ENCODE measurements around the gene LITAF.

Gene LITAF

GRCh38 chr16:11566398-11566797 lies 20.3 kb downstream of the LITAF start:
- ChIA-PET CTCF (no interaction called here), POLR2A (no interaction called here)
- no peak for DNase-seq (ENCODE audit: extremely low spot score)
- no peak for TF ChIP-seq ELF4 (IDR thresholded peaks at IDR 0.05)
- TF ChIP-seq TARDBP (IDR thresholded peaks at IDR 0.05) = no peak
- TF ChIP-seq ARNT (IDR thresholded peaks at IDR 0.05) = no peak
- no peak for TF ChIP-seq ZNF384 (IDR thresholded peaks at IDR 0.05)

- POLR2A ChIA-PET = no interaction called here
- CTCF ChIA-PET = no interaction called here
- no peak for DNase-seq (ENCODE audit: extremely low spot score)
- TF ChIP-seq FOXM1 (IDR thresholded peaks at IDR 0.05; ENCODE audit: borderline replicate concordance) (no peak), L3MBTL2 (conservative IDR thresholded peaks at IDR 0.05) (no peak), CTBP1 (IDR thresholded peaks at IDR 0.05; ENCODE audit: borderline replicate concordance) (no peak), FOXA1 (IDR thresholded peaks at IDR 0.05) (no peak), NFRKB (IDR thresholded peaks at IDR 0.05) (no peak), PKNOX1 (IDR thresholded peaks at IDR 0.05) (no peak), ARNT (IDR thresholded peaks at IDR 0.05) (no peak), FOXK2 (IDR thresholded peaks at IDR 0.05) (no peak), LEF1 (IDR thresholded peaks at IDR 0.05; ENCODE audit: borderline replicate concordance) (no peak), ELF4 (IDR thresholded peaks at IDR 0.05) (no peak), HDGF (IDR thresholded peaks at IDR 0.05; ENCODE audit: borderline replicate concordance) (no peak), BHLHE40 (IDR thresholded peaks at IDR 0.05; ENCODE audit: borderline replicate concordance) (no peak), SUZ12 (IDR thresholded peaks at IDR 0.05) (no peak), ZNF384 (IDR thresholded peaks at IDR 0.05) (no peak), SP1 (IDR thresholded peaks at IDR 0.05) (no peak), TARDBP (IDR thresholded peaks at IDR 0.05) (no peak)
Observed at GRCh38 chr16:11565665-11566064, 21.1 kb downstream of the LITAF start.

GRCh38 chr16:11564046-11564926 lies 22.4 kb downstream of the LITAF start:
- ChIA-PET POLR2A (no interaction called here), CTCF (no interaction called here)
- DNase-seq (ENCODE audit: extremely low spot score) = no peak
- no peak for TF ChIP-seq PKNOX1 (IDR thresholded peaks at IDR 0.05)
- no peak for TF ChIP-seq ELF4 (IDR thresholded peaks at IDR 0.05)
- no peak for TF ChIP-seq SP1 (IDR thresholded peaks at IDR 0.05)
- TF ChIP-seq ZNF384 (IDR thresholded peaks at IDR 0.05) = no peak
- TF ChIP-seq CTBP1 (IDR thresholded peaks at IDR 0.05; ENCODE audit: borderline replicate concordance) = no peak
- no peak for TF ChIP-seq LEF1 (IDR thresholded peaks at IDR 0.05; ENCODE audit: borderline replicate concordance)
- no peak for TF ChIP-seq BHLHE40 (IDR thresholded peaks at IDR 0.05; ENCODE audit: borderline replicate concordance)
- TF ChIP-seq TARDBP (IDR thresholded peaks at IDR 0.05) = no peak
- TF ChIP-seq SUZ12 (IDR thresholded peaks at IDR 0.05) = no peak
- no peak for TF ChIP-seq L3MBTL2 (conservative IDR thresholded peaks at IDR 0.05)

DNA sequence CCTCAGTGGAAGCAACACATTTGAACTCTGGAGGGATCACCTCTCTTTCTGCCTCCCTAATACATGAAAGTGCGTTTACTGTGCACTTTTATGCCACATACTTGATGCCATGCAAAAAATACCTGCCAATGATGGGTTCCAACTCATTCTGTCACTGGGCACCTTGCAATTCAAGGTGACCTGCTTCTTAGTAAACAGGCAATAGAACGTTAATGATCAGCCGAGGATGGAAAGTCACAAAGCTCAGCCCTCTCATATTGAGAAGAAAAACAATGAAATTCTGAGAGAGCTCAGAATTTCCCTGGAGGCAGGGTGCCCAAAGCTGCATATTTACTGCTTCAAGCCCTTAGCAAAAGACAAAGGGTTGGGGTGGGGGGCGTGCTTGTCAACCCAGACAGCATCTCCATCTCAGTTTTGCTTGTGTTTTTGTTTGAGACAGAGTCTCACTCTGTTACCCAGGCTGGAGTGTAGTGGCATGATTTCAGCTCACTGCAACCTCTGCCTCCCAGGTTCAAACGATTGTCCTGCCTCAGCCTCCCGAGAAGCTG lies 23.2 kb downstream of the LITAF start:
- no peak for TF ChIP-seq FOXK2 (IDR thresholded peaks at IDR 0.05)
- no peak for TF ChIP-seq SP1 (IDR thresholded peaks at IDR 0.05)
- TF ChIP-seq SUZ12 (IDR thresholded peaks at IDR 0.05) = no peak
- no peak for TF ChIP-seq ELF4 (IDR thresholded peaks at IDR 0.05)
- no peak for TF ChIP-seq FOXA1 (IDR thresholded peaks at IDR 0.05)
- TF ChIP-seq BHLHE40 (IDR thresholded peaks at IDR 0.05; ENCODE audit: borderline replicate concordance) = no peak
- TF ChIP-seq L3MBTL2 (conservative IDR thresholded peaks at IDR 0.05) = no peak
- no peak for TF ChIP-seq LEF1 (IDR thresholded peaks at IDR 0.05; ENCODE audit: borderline replicate concordance)
- no peak for TF ChIP-seq FOXM1 (IDR thresholded peaks at IDR 0.05; ENCODE audit: borderline replicate concordance)
- TF ChIP-seq TARDBP (IDR thresholded peaks at IDR 0.05) = no peak
- TF ChIP-seq ARNT (IDR thresholded peaks at IDR 0.05) = no peak
- TF ChIP-seq NFRKB (IDR thresholded peaks at IDR 0.05) = no peak
- TF ChIP-seq ZNF384 (IDR thresholded peaks at IDR 0.05) = no peak
- no peak for TF ChIP-seq CTBP1 (IDR thresholded peaks at IDR 0.05; ENCODE audit: borderline replicate concordance)
- no peak for TF ChIP-seq PKNOX1 (IDR thresholded peaks at IDR 0.05)
- no peak for TF ChIP-seq HDGF (IDR thresholded peaks at IDR 0.05; ENCODE audit: borderline replicate concordance)
- DNase-seq (ENCODE audit: extremely low spot score) = no peak
- POLR2A ChIA-PET = no interaction called here
- CTCF ChIA-PET = no interaction called here

DNA sequence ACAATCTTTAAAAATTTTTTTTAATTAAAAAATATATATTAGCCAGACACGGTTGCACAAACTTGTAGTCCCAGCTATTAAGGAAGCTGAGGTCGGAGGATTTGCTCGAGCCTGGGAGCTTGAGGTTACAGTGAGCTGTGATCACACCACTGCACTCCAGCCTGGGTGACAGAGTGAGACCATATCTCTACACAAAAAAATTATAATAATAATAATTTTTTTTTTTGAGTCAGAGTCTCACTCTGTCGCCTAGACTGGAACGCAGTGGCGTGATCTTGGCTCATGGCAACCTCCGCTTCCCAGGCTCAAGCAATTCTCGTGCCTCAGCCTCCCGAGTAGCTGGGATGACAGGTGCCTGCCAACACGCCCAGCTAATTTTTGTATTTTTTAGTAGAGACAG lies 23.8 kb downstream of the LITAF start:
- no peak for DNase-seq (ENCODE audit: extremely low spot score)
- ChIA-PET CTCF (no interaction called here), POLR2A (no interaction called here)
- no peak for TF ChIP-seq ZNF384 (IDR thresholded peaks at IDR 0.05)
- TF ChIP-seq HDGF (IDR thresholded peaks at IDR 0.05; ENCODE audit: borderline replicate concordance) = no peak
- no peak for TF ChIP-seq SP1 (IDR thresholded peaks at IDR 0.05)
- TF ChIP-seq CTBP1 (IDR thresholded peaks at IDR 0.05; ENCODE audit: borderline replicate concordance) = no peak
- no peak for TF ChIP-seq FOXM1 (IDR thresholded peaks at IDR 0.05; ENCODE audit: borderline replicate concordance)
- no peak for TF ChIP-seq PKNOX1 (IDR thresholded peaks at IDR 0.05)
- TF ChIP-seq FOXA1 (IDR thresholded peaks at IDR 0.05) = no peak
- no peak for TF ChIP-seq LEF1 (IDR thresholded peaks at IDR 0.05; ENCODE audit: borderline replicate concordance)
- TF ChIP-seq TARDBP (IDR thresholded peaks at IDR 0.05) = no peak
- no peak for TF ChIP-seq ELF4 (IDR thresholded peaks at IDR 0.05)

Data from HEK293T (cell line).